SK-N-SH treated with all-trans-retinoic acid at 6 μM for 48 hours (cell line): Measurements from ENCODE around the gene GUCD1.
"Not testable (repeated sequence)": the region's sequence is repeated elsewhere in the genome, so short reads cannot be mapped to it uniquely, and the experiment has no call there.

Experiments used
- ATAC-seq: fragments of 200-7000 bp; cut with Tn5 transposase; 3 replicates; pipeline ENCODE4 v1.9.1; 2020; ENCODE audit warnings: mild to moderate bottlenecking, moderate library complexity
- ARNTL ChIP-seq: fragments of 450-650 bp; formaldehyde crosslinking; IDR thresholded peaks from 2 replicates; pipeline ENCODE4 v1.5.0; 2020; ENCODE audit warnings: low read depth, mild to moderate bottlenecking, moderate library complexity, borderline replicate concordance
- BACH2 ChIP-seq: fragments of 250-450 bp; sonication (Bioruptor Pico); IDR thresholded peaks from 2 replicates; pipeline ENCODE4 v1.9.0; 2021; ENCODE audit warnings: mild to moderate bottlenecking, borderline replicate concordance
- CSDC2 ChIP-seq: fragments of 250-450 bp; sonication (Bioruptor Pico); IDR thresholded peaks from 2 replicates; pipeline ENCODE4 v1.5.0; 2020; ENCODE audit warnings: mild to moderate bottlenecking, moderate library complexity
- ESRRG ChIP-seq: fragments of 250-450 bp; sonication (Bioruptor Pico); IDR thresholded peaks from 2 replicates; pipeline ENCODE4 v1.6.1; 2021; ENCODE audit warnings: mild to moderate bottlenecking
- PPARA ChIP-seq: fragments of 250-450 bp; sonication (Bioruptor Pico); IDR thresholded peaks from 2 replicates; pipeline ENCODE4 v1.5.0; 2020; ENCODE audit warnings: mild to moderate bottlenecking, borderline replicate concordance
- RARB ChIP-seq: fragments of 250-450 bp; sonication (Bioruptor Pico); IDR thresholded peaks from 2 replicates; pipeline ENCODE4 v1.8.0; 2021; ENCODE audit warnings: mild to moderate bottlenecking, moderate library complexity
- TCF4 ChIP-seq: fragments of 250-450 bp; sonication (Bioruptor Pico); IDR thresholded peaks from 2 replicates; pipeline ENCODE4 v1.8.0; 2021; ENCODE audit warnings: mild to moderate bottlenecking, moderate library complexity, borderline replicate concordance
- TOX ChIP-seq: fragments of 250-450 bp; sonication (Bioruptor Pico); IDR thresholded peaks from 2 replicates; pipeline ENCODE4 v1.8.0; 2021; ENCODE audit warnings: mild to moderate bottlenecking, moderate library complexity, borderline replicate concordance
- ZC3H10 ChIP-seq: fragments of 250-450 bp; sonication (Bioruptor Pico); IDR thresholded peaks from 2 replicates; pipeline ENCODE4 v1.5.1; 2021; ENCODE audit warnings: mild to moderate bottlenecking, moderate library complexity
- ZFP30 ChIP-seq: fragments of 450-650 bp; formaldehyde crosslinking; IDR thresholded peaks from 2 replicates; pipeline ENCODE4 v1.5.0; 2022; ENCODE audit warnings: mild to moderate bottlenecking, moderate library complexity
- ZNF565 ChIP-seq: fragments of 450-650 bp; formaldehyde crosslinking; conservative IDR thresholded peaks from 2 replicates; pipeline ENCODE4 v1.5.0; 2020; ENCODE audit warnings: low read depth, mild to moderate bottlenecking, moderate library complexity
- ZNF70 ChIP-seq: fragments of 450-650 bp; formaldehyde crosslinking; IDR thresholded peaks from 2 replicates; pipeline ENCODE4 v1.5.0; 2020; ENCODE audit warnings: mild to moderate bottlenecking, moderate library complexity
- ZNF8 ChIP-seq: fragments of 450-650 bp; formaldehyde crosslinking; IDR thresholded peaks from 2 replicates; pipeline ENCODE4 v1.5.0; 2020; ENCODE audit warnings: mild to moderate bottlenecking, moderate library complexity
- TF ChIP-seq, protein P1 (sequence below): fragments of 250-450 bp; sonication (Bioruptor Pico); IDR thresholded peaks from 2 replicates; pipeline ENCODE4 v1.8.0; 2020; ENCODE audit warnings: mild to moderate bottlenecking, moderate library complexity, borderline replicate concordance
- TF ChIP-seq, protein P2 (sequence below): fragments of 250-450 bp; sonication (Bioruptor Pico); IDR thresholded peaks from 2 replicates; pipeline ENCODE4 v1.5.0; 2020; ENCODE audit warnings: mild to moderate bottlenecking, moderate library complexity

GUCD1 gene

DNA sequence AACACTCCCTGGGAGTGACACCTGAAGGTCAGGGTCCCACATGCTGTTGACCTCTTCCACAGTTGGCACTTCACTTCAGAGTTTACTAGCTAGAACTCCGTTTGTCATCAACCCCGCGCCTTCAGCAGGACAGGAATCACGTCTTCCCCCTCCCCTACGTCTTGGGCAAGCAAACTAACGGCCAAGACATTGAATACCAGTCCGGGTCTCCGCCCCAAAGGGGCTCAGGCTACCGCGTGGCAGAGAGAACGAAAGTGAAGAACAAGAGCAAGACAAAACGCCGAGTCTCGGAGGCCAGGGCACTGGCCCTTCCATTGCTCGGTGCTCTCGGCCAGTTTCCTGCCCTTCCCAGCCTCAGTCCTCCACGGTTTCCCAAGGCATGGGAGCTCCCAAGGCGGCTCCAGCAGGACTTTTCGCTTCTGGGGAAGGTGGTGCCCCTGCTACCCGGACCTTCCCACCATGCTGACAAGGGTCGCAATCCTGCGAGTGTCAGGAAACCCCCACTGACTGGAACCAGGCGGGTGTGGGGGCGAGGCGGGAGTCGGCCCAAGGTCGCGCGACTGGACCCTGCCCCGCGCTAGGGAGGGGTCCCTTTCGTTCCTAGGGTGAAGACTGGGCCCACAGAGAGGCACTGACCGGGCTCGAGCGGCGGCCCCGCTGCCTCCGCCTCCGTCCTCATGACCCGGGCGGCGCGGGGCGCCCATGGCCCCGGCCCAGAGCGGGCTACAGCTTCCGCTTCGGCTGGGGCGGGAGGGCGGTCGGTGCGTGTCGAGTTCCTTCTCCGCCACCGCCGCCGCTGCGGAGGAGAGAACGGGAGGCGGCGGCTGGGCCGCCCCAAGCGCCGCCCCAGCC, at the start of gene GUCD1:
Gene GUCD1, minus strand, starts transcription at position 826 of the 852 bp plus-strand sequence. Its CDS starts 147 bp downstream, at position 679.
- peak; percentile 7 for ATAC-seq
- no peak for TF ChIP-seq TCF4 (CRISPR knock-in tag)
- no peak for TF ChIP-seq ZC3H10
- no peak for TF ChIP-seq CSDC2 (CRISPR knock-in tag)
- no peak for TF ChIP-seq ZFP30 (CRISPR knock-in tag)
- TF ChIP-seq ARNTL (CRISPR knock-in tag), result no peak
- no peak for TF ChIP-seq ZNF70 (CRISPR knock-in tag)
- no peak for TF ChIP-seq TOX
- TF ChIP-seq ZNF565, result no peak
- TF ChIP-seq, protein P1, sequence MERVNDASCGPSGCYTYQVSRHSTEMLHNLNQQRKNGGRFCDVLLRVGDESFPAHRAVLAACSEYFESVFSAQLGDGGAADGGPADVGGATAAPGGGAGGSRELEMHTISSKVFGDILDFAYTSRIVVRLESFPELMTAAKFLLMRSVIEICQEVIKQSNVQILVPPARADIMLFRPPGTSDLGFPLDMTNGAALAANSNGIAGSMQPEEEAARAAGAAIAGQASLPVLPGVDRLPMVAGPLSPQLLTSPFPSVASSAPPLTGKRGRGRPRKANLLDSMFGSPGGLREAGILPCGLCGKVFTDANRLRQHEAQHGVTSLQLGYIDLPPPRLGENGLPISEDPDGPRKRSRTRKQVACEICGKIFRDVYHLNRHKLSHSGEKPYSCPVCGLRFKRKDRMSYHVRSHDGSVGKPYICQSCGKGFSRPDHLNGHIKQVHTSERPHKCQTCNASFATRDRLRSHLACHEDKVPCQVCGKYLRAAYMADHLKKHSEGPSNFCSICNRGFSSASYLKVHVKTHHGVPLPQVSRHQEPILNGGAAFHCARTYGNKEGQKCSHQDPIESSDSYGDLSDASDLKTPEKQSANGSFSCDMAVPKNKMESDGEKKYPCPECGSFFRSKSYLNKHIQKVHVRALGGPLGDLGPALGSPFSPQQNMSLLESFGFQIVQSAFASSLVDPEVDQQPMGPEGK (CRISPR knock-in tag), result no peak
- TF ChIP-seq, protein P2, sequence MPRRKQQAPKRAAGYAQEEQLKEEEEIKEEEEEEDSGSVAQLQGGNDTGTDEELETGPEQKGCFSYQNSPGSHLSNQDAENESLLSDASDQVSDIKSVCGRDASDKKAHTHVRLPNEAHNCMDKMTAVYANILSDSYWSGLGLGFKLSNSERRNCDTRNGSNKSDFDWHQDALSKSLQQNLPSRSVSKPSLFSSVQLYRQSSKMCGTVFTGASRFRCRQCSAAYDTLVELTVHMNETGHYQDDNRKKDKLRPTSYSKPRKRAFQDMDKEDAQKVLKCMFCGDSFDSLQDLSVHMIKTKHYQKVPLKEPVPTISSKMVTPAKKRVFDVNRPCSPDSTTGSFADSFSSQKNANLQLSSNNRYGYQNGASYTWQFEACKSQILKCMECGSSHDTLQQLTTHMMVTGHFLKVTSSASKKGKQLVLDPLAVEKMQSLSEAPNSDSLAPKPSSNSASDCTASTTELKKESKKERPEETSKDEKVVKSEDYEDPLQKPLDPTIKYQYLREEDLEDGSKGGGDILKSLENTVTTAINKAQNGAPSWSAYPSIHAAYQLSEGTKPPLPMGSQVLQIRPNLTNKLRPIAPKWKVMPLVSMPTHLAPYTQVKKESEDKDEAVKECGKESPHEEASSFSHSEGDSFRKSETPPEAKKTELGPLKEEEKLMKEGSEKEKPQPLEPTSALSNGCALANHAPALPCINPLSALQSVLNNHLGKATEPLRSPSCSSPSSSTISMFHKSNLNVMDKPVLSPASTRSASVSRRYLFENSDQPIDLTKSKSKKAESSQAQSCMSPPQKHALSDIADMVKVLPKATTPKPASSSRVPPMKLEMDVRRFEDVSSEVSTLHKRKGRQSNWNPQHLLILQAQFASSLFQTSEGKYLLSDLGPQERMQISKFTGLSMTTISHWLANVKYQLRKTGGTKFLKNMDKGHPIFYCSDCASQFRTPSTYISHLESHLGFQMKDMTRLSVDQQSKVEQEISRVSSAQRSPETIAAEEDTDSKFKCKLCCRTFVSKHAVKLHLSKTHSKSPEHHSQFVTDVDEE (CRISPR knock-in tag), result no peak
- TF ChIP-seq RARB, result no peak
- no peak for TF ChIP-seq BACH2
- no peak for TF ChIP-seq PPARA
- TF ChIP-seq ESRRG (CRISPR knock-in tag), result no peak
- no peak for TF ChIP-seq ZNF8

DNA sequence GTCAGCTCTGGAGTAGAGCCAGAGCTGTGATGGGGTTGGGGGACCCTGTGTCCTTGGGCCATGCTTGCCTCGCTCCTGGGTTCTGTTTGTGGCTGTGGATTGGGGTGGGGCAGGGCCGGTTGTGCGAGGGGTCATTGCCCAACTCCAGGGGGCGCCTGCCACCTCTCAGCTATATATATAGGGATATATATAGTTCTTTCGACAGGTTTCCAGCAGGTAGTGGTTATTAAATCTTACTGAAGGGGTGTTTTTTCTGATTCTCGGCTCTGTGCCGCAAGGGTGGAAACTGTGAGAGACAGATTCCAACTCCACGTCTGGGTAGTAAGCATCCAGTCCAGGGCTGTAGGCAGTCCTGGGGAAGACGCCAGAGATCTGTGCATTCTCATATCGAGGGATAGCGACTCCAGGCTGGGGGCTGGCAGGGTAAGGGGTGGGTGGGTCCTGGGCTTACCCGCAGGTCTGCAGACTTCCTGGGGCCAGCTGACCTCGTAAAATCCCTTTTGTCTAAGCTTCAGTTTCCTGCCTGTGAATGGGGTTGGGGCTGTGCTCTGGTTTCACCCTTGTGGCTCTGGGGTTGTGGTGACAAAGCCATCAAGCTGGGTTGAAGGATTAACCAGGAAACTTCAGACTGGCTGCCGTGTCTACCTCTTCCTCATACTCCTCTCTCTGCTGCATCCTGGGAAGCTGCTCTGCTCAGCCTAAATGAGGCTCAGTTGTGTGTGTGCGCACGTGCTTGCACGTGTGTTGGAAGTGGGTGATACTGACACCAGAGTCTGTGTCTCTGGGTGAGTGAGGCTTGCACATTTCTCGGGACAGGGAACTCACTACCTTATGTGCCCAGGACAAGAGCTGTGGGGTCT, 49.1 kb upstream of the GUCD1 start:
- ATAC-seq, result peak; percentile 50

DNA sequence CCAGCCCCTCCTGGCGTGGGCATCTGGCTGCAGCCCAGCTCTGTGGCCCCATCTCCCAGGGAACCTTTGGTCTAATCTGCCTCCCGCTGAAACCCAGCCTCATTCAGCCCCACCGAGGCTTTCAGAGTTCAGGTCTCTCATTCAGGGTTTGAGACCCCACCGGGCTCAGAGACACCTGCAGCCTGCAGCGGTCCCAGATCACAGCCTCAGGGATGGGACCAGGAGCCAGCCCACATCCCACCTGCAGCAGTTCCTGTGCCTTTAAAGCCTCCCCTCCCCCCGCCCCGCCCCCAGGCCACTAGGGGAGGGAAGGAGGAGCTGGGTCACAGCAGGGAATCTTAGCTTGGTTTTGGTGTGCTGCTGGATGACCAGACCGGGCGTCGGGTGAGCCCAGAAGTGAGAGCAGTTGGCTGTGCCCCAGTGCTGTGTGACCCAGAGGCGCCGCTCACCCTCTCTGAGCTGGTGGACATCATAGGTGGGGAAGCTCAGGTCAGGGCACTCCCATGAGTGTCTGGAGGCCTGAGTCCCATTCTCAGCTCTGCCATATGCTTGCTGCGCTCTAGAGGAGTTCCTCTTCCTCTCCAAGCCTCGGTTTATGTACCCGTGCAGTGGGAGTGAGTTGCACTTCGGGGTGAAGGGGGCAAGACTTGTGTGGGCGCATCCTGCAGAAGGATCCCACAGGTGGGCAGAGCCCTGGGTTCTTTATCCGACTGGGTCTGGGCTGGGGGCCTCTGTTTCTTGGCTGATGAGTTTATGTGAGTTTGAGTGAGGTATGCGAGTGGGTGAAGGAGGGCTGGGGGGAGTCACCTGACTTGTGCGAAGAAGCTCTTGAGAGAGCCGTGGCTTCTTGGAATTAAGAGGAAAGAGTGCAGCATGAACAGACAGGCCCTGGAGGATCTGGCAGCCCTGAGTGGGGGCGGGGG, 48.2 kb upstream of the GUCD1 start, which contains the start of gene GGT1:
Gene GGT1, plus strand, starts transcription at position 347 of the 923 bp plus-strand sequence. CDS start 7,889 bp downstream, outside the sequence.
- ATAC-seq, result not testable (repeated sequence)

DNA sequence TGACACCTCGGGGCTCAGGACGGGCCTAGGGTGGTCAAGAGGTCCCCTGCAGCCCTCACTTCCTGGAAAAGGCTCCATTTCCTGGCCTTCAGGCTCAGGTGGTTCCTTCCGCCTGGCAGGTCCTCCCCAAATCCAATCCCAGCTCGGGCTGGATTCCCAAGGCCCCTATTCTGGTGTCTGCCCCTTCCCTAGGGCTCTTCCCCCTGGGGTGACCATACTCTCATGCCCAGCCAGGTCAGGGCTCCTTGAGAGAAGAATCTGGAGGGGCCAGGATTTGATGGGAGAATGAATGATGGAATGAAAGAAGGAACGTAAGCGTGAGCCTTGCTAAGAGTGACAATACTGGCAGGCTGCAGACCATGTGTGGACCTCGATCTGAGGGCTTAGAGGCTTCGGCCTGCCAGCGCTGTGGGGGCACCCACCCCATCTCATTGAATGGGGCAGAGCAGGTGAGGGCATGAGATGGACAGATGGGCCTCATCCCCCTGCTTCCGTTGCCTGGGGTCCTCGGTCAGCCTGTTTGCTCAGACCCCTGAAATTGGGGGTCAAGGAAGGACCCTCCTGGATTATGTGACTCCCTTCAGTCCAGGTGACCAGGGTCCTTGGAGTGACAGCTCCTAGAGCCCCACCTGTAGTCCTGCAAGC, 47.3 kb upstream of the GUCD1 start:
- not testable (repeated sequence) for ATAC-seq

DNA sequence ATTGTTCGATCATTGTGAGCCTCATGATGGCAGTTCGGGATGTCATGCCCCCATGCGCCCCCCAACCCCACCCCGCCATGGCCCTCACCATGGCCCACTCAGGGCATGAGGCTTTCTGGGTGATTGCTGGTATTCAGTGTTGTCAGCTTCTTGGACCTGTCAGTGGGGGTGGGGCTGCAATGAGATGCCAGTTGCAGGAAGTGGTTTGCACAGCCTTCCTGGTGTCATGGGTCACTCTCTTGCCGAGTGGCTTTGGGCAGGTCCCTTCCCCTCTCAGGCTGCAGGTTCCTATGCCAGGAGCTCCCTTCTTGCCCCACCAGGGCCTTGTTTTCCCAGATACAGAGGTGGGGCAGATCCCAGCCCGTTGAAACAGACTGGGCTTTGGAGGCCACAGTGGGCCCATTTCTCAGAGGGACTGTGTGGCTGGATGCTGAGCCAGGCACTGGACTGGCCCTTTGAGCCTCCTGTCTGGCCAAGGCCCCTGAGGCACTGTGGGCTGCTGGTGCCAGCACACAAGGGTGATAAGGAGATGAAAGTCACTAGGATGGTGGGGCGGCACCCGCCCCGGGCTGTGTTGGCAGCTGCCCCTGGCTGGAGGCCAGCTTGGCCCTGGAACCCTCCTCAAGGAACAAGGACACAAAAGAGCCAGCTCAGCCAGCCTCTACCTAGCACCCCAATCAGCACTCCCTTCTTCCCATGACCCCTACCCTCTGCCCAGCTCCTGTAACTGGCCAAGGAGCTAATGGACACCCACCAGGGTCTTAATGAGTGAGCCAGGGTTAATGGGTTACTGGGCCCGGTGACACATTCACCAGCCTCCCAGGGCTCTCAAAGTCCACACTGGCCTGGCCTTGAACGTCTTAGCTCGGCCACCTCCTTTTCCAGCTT, 46.5 kb upstream of the GUCD1 start:
- no peak for TF ChIP-seq TCF4 (CRISPR knock-in tag)
- TF ChIP-seq, all 23 proteins: peak for 0

DNA sequence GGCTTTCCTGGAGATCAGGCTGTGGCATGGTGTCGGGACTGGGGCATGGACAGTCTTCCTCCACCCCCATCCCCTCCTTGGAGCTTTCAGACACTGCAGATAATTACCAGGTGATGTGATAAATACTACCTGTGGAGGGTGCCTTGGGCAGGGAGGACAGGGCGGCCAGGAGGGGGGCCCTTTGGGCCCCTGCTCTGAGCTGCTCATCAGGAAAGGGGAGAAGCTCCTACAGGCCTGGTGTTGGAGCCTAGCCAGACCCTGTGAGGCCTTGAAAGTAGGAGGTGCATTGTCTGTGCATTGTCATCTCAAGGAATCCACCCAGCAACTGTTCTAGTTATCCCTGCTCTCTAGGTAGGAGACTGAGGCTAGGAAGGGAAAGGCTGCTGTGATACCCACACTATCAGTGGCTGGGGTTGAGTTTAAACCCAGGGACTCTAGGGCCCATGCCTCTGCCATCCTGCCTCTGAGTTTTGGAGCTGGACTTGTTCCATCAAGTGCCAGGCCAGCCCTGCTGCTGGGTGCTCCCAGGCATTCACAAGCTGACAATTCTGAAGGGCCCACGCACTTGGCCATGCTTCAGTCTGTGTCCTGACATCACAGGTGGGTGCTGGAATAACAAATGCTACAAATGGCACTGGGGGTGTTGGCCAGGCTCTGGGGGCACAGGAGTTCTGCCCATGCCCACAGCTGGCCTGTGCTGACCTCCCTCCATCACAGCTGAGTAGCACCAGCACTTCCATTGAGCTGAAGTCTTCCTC, 45.2 kb upstream of the GUCD1 start:
- ATAC-seq, result peak; percentile 43

More for the DNA sequence above, 46.5 kb upstream of the GUCD1 start:
- no peak for ATAC-seq
